ENCODE measurements around the gene PTPRM.

- TF ChIP-seq SUZ12 (IDR thresholded peaks at IDR 0.05; ENCODE audit: extremely low read depth, insufficient read depth, insufficient read length) (no peak), ZNF274 (IDR thresholded peaks at IDR 0.05; ENCODE audit: low read depth, low read length) (no peak)
Measured at GRCh38 chr18:7737550-7737949, 170.4 kb downstream of the PTPRM start.
